ENCODE data around the gene AKNA.

Gene AKNA

DNA sequence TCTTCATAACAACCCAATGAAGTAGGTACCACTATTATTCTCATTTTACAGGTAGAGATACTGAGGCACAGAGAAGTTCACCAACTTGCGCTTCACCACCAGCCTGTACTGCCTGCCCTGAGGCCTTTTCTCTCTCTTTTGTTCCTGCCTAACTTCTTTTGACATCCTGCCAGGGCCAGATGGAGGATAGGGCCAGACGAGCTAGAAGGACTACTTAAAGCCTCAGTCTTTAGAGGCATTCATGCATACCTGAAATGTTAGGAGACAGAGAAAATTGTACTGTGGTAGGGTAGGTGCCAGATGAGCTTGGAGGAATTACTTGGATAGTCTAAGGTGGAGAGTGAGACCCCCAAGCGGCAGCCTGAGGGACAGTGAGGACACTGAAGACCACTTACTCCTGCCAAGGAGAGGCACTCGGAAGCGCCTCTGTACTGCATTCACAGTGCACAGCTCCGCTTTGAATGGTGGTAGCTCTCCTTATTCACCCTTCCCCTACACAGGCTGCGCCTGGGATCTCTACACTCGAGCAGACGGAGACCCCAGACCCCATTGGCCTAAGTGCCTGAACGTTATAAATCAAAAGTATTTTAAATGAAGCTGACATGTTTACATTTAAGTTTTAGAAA, 71.1 kb downstream of the AKNA start:
- H3K4me3 ChIP-seq (ENCODE audit: low read length): no peak overlapping the region
- no peak for DNase-seq (ENCODE audit: low read depth, low spot score)

GRCh38 chr9:114315723-114316363, 71.9 kb downstream of the AKNA start:
- no peak for DNase-seq (ENCODE audit: low read depth, low spot score)
- no peak overlapping the region for H3K4me3 ChIP-seq (ENCODE audit: low read length)

- DNase-seq (ENCODE audit: low read depth, low spot score): no peak
- no peak overlapping the region for H3K4me3 ChIP-seq (ENCODE audit: low read length)
Observed at GRCh38 chr9:114314881-114315722, 72.7 kb downstream of the AKNA start.

- H3K4me3 ChIP-seq (ENCODE audit: low read length): no peak overlapping the region
- DNase-seq (ENCODE audit: low read depth, low spot score): no peak
Observed at GRCh38 chr9:114314256-114314867, 73.4 kb downstream of the AKNA start.

GRCh38 chr9:114313186-114313585, 74.6 kb downstream of the AKNA start:
- H3K4me3 ChIP-seq (ENCODE audit: low read length): no peak overlapping the region
- DNase-seq (ENCODE audit: low read depth, low spot score): no peak

- no peak overlapping the region for H3K4me3 ChIP-seq (ENCODE audit: low read length)
- DNase-seq (ENCODE audit: low read depth, low spot score): no peak
Observed at GRCh38 chr9:114312513-114312875, 75.3 kb downstream of the AKNA start.

- DNase-seq (ENCODE audit: low read depth, low spot score): no peak
- no peak overlapping the region for H3K4me3 ChIP-seq (ENCODE audit: low read length)
Observed at GRCh38 chr9:114311571-114312512, 75.9 kb downstream of the AKNA start.

DNA sequence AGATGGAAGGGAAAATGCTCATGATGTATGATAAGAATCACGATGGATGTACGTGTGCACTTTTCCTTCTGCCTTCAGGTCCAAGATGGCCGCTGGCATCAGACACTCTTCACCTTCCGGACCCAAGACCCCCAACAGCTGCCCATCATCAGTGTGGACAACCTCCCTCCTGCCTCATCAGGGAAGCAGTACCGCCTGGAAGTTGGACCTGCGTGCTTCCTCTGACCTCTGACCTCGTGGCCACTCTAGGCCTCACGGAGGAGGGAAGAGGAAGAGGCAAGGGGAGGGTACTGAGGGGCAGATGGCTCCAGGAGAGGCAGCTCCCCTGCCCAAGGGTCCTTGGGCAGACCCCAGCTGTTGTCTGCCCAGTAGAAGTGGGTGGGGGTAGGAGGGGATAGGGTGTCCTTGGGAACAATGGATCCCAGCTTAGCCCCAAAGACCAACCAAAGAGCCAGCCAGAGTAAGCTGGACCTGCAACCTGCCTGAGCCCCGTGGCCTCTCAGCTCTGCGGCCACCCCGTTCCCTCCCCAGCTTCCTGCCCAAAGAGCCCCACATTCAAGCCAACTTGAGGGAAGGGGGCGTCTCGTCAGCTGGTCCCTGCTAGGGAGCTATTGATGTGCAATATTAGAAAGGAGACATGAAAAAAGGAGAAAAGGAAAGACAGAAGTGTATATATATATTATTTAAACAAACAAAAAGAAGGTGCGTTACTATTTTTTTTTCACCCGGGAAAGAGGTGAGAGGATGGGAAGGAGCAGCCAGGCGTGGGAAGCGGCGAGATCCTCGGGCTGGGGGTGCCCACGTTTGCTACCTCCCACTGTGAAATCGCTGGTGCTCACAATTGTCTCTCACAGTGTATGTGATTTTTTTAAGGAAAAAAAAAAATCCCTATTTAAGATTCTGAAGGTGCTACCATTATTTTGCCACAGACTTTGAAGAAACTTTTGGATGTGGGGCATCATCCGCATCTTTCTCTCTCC, 77.0 kb downstream of the AKNA start:
- no peak for DNase-seq (ENCODE audit: low read depth, low spot score)
- no peak overlapping the region for H3K4me3 ChIP-seq (ENCODE audit: low read length)

- H3K4me3 ChIP-seq (ENCODE audit: low read length): no peak overlapping the region
- DNase-seq (ENCODE audit: low read depth, low spot score): no peak
Observed at GRCh38 chr9:114309096-114309495, 78.7 kb downstream of the AKNA start.

- no peak overlapping the region for H3K4me3 ChIP-seq (ENCODE audit: low read length)
- DNase-seq (ENCODE audit: low read depth, low spot score): no peak
Observed at GRCh38 chr9:114308361-114308950, 79.3 kb downstream of the AKNA start.

DNA sequence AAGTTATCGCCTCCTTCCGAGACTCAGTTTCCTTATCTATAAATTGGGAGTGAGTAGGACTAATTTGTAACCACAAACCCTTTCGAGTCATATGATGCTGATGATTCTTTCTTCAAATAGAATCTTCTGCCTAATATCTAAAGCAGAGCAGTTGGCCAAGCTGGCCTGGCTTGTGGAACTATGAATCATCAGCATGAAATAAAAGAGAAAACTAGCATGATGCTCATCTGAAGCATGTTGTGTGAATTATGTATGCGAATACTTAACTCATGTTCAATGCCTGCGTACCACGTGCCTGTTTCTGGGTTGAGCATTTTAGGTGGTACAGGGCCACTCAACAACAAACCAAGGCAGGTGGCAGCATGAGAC, 79.9 kb downstream of the AKNA start:
- no peak for DNase-seq (ENCODE audit: low read depth, low spot score)
- no peak overlapping the region for H3K4me3 ChIP-seq (ENCODE audit: low read length)

DNA sequence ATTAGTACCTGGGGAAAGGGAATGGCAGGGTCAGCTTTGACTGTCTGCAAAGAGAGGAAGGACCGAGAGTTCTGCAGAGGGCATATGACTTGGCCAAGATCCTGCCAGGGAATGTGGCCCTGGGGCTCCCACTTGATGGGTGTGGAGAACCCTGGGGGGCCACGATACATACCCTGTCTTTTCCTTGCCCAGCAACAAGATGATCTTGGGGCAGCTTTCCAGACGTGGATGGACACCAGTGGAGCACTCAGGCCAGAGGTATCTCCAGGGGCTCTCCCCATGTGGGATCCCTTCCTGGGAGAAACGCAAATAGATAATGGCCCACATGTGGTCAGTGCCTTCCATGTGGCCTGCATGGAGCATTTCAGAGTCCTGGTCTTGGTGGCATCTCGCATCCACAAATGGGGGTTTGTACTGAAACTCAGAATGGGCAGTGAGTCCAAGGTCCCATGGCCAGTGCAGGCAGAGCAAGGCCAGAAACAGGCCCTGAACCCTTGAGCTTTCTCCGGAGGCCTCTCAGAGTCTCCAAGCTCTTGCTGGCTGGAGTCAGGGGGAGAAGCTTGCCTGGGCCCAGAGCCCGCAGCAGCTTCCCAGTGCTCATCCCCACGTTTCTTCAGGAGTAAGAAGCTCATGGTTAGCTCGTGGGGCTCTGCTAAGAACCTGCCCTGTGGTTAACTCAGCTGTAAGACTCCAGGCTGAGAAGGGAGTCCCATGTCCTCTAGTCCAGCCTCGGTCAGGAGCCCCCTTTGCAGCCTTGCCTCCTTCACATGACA, 83.2 kb downstream of the AKNA start:
- DNase-seq (ENCODE audit: low read depth, low spot score): no peak
- H3K4me3 ChIP-seq (ENCODE audit: low read length): no peak overlapping the region

GRCh38 chr9:114303977-114304376, 83.8 kb downstream of the AKNA start:
- H3K4me3 ChIP-seq (ENCODE audit: low read length): no peak overlapping the region
- DNase-seq (ENCODE audit: low read depth, low spot score): no peak

GRCh38 chr9:114303571-114303970, 84.2 kb downstream of the AKNA start:
- no peak for DNase-seq (ENCODE audit: low read depth, low spot score)
- no peak overlapping the region for H3K4me3 ChIP-seq (ENCODE audit: low read length)

GRCh38 chr9:114302727-114303126, 85.1 kb downstream of the AKNA start:
- no peak overlapping the region for H3K4me3 ChIP-seq (ENCODE audit: low read length)
- no peak for DNase-seq (ENCODE audit: low read depth, low spot score)

GRCh38 chr9:114301798-114302565, 85.8 kb downstream of the AKNA start:
- no peak for DNase-seq (ENCODE audit: low read depth, low spot score)
- no peak overlapping the region for H3K4me3 ChIP-seq (ENCODE audit: low read length)

Measured in Jurkat, Clone E6-1 (cell line).